B cell (primary cell): Measurements from ENCODE around the gene RCE1.

Experiments
- CTCF ChIP-seq: fragments of 200-600 bp; IDR thresholded peaks from one replicate; pipeline ENCODE4 v1.8.0; 2022; ENCODE audit warnings: antibody characterized with exemption, mild to moderate bottlenecking
- EZH2 ChIP-seq: IDR thresholded peaks from 2 replicates; pipeline ENCODE4 v1.6.1; 2012; ENCODE audit warnings: borderline replicate concordance, low read depth, mild to moderate bottlenecking, moderate library complexity, low read length; ENCODE audit not compliant: insufficient read depth, poor library complexity, severe bottlenecking

DNA sequence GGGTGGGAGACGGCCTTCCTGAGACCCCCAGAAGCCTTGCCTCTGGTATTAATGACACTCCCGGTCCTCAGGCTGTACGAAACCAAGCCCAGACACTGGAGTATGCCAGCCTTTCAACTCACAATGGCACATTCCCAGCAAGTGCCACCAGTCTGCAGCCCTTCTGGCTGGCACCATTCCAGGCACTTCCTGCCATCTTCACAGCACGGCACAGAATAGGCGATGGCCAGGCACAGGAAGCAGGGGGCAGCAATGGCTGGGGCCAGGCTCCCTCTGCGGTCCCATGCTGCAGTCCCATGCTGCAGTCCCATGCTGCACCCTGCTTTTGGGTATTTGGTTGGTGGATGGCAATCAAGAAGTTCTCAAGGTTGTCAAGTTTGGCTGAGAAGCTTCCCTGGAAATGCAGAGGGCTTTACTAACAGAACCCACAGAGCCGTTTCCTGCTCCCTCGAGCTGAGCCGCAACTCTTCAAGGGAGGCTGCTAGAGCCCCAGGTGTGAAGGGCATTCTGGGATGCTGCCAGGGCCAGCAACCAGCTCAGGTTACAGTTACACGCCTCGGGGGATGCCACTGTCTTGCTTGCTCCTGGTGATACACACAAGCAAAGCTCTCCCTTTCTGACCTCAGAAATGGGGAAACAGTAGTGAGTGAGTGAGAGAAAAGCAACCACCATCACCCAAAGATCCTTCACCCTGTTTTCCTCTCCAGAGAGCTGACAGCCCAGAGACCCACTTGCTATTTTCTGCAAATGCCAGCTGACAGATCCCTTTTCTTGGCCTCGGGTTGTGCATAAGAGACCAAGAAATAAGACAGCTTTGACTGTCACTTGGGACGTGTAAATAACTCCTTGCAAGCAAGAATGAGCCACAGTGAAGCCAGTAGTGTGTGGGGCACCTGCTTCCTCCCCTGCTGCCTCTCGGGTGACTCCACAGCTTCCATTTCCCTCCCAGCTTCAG lies 37.5 kb downstream of the RCE1 start:
- TF ChIP-seq CTCF (no peak), EZH2 (no peak)
